Neural progenitor cell (in vitro differentiated cells): Measurements from ENCODE around the gene UROC1.

Experiments used
- CTCF ChIP-seq: fragments of 200-600 bp; sonication (generic); IDR thresholded peaks from 2 replicates; pipeline ENCODE4 v1.5.1; 2017; ENCODE audit warnings: antibody characterized with exemption, mild to moderate bottlenecking
- EZH2 ChIP-seq: fragments of 200-600 bp; sonication (generic); IDR thresholded peaks from 2 replicates; pipeline ENCODE4 v1.6.1; 2017; ENCODE audit warnings: antibody characterized with exemption, mild to moderate bottlenecking, moderate library complexity
- EZH2phosphoT487 ChIP-seq: fragments of 200-600 bp; sonication (generic); IDR thresholded peaks from 2 replicates; pipeline ENCODE4 v1.6.1; 2017; ENCODE audit warnings: antibody characterized with exemption

- no peak for TF ChIP-seq CTCF
- TF ChIP-seq EZH2phosphoT487 = no peak
- TF ChIP-seq EZH2 = no peak
Observed at GRCh38 chr3:126466886-126467610, 50.5 kb downstream of the UROC1 start.
